Smooth muscle cell (in vitro differentiated cells): ENCODE results near the gene SPG21. TPM values are rescaled to one million over a fixed set of nuclear protein-coding genes. Genes with fewer than 3 reads are reported as not detected.

ENCODE experiments used
- DNase-seq: peaks from one replicate; lab custom pipeline; 2025; ENCODE audit not compliant: unreplicated experiment; lab: John Stamatoyannopoulos, UW
- H2AFZ ChIP-seq: fragments of 200-600 bp; sonication (generic); 2 replicates; pipeline ENCODE4 v1.6.0; 2016; ENCODE audit warnings: antibody characterized with exemption, low read depth, mild to moderate bottlenecking
- H3F3A ChIP-seq: fragments of 200-600 bp; sonication (generic); 2 replicates; pipeline ENCODE4 v1.6.0; 2017; ENCODE audit warnings: antibody characterized with exemption, low read depth
- H3K27ac ChIP-seq: fragments of 200-600 bp; sonication (generic); 2 replicates; pipeline ENCODE4 v1.5.1; 2016; ENCODE audit warnings: low read depth, mild to moderate bottlenecking
- H3K27me3 ChIP-seq: fragments of 200-600 bp; sonication (generic); 2 replicates; pipeline ENCODE4 v1.6.1; 2016; ENCODE audit warnings: low read depth, mild to moderate bottlenecking
- H3K36me3 ChIP-seq: fragments of 200-600 bp; sonication (generic); 2 replicates; pipeline ENCODE4 v1.5.1; 2016; ENCODE audit warnings: low read depth
- H3K4me1 ChIP-seq: fragments of 200-600 bp; sonication (generic); 2 replicates; pipeline ENCODE4 v1.5.1; 2016; ENCODE audit warnings: low read depth
- H3K4me2 ChIP-seq: fragments of 200-600 bp; sonication (generic); 2 replicates; pipeline ENCODE4 v1.6.0; 2016; ENCODE audit warnings: mild to moderate bottlenecking
- H3K4me3 ChIP-seq: fragments of 200-600 bp; sonication (generic); 2 replicates; pipeline ENCODE4 v1.5.1; 2016; ENCODE audit warnings: mild to moderate bottlenecking
- H3K79me2 ChIP-seq: fragments of 200-600 bp; sonication (generic); 2 replicates; pipeline ENCODE4 v1.6.0; 2016; ENCODE audit warnings: low read depth, mild to moderate bottlenecking
- H3K9ac ChIP-seq: fragments of 200-600 bp; sonication (generic); 2 replicates; pipeline ENCODE4 v1.6.0; 2016; ENCODE audit warnings: low read depth
- H3K9me3 ChIP-seq: fragments of 200-600 bp; sonication (generic); replicated peaks from 2 replicates; pipeline ENCODE4 v1.5.1; 2016; ENCODE audit warnings: low read depth
- H4K20me1 ChIP-seq: fragments of 200-600 bp; sonication (generic); 2 replicates; pipeline ENCODE4 v1.6.0; 2016; ENCODE audit warnings: low read depth
- CTCF ChIP-seq: fragments of 200-600 bp; sonication (generic); IDR thresholded peaks from 2 replicates; pipeline ENCODE4 v1.5.1; 2017; ENCODE audit warnings: borderline replicate concordance, mild to moderate bottlenecking, antibody characterized with exemption; ENCODE audit not compliant: insufficient read depth, poor library complexity, severe bottlenecking
- WGBS: methylation state at CpG from one replicate; pipeline ENCODE4 v1.1.7; 2016; ENCODE audit warnings: low lambda C conversion rate; 5-methylcytosine and 5-hydroxymethylcytosine counted together
- polyA plus RNA-seq: library from polyadenylated mRNA; unstranded; fragments of >200 nt; fragmentation: Nextera tagmentation; extraction: Ambion mirVana; gene quantifications from 2 replicates; pipeline ENCODE4 v1.2.1, GENCODE V29; 2016
- total RNA-seq: library from RNA; depleted of rRNA; stranded (reverse); fragments of >200 nt; gene quantifications from 2 replicates; pipeline ENCODE4 v1.2.3, GENCODE V29; 2014

SPG21 gene
- total and polyA plus RNA-seq, 2 experiments from 2014 or later, result 94.4 to 110 TPM

GRCh38 chr15:64919721-64920120, 70.0 kb downstream of the SPG21 start:
- Histone ChIP-seq H3K9ac (no peak overlapping the region), H3K27me3 (no peaks in the 10 kb centered on the region), H3F3A (no peaks in the 10 kb centered on the region), H3K4me3 (no peak overlapping the region), H3K4me1 (no peaks in the 10 kb centered on the region), H3K79me2 (no peaks in the 10 kb centered on the region), H2AFZ (no peak overlapping the region), H4K20me1 (no peaks in the 10 kb centered on the region), H3K36me3 (no peaks in the 10 kb centered on the region), H3K27ac (no peak overlapping the region), H3K9me3 (no peaks in the 10 kb centered on the region), H3K4me2 (no peak overlapping the region)
- TF ChIP-seq CTCF, result no peak
- no peak for DNase-seq
- WGBS, result 91% methylated on average over 4 of the region's 4 CpGs

- Histone ChIP-seq H2AFZ (no peak overlapping the region), H3K27ac (no peak overlapping the region), H3K36me3 (no peaks in the 10 kb centered on the region), H3F3A (no peaks in the 10 kb centered on the region), H3K4me1 (no peaks in the 10 kb centered on the region), H4K20me1 (peaks cover 5% of the 10 kb centered on the region), H3K27me3 (no peaks in the 10 kb centered on the region), H3K9ac (no peak overlapping the region), H3K9me3 (no peaks in the 10 kb centered on the region), H3K79me2 (no peaks in the 10 kb centered on the region), H3K4me2 (no peak overlapping the region), H3K4me3 (no peak overlapping the region)
- no peak for DNase-seq
- no peak for TF ChIP-seq CTCF
- WGBS, result 95% methylated on average over 9 of the region's 9 CpGs
Measured at GRCh38 chr15:64917211-64917610, 72.5 kb downstream of the SPG21 start.

GRCh38 chr15:64916365-64916764, 73.3 kb downstream of the SPG21 start:
- H3K36me3 ChIP-seq, result no peaks in the 10 kb centered on the region
- no peaks in the 10 kb centered on the region for H3K4me1 ChIP-seq
- no peak for TF ChIP-seq CTCF
- no peak overlapping the region for H3K27ac ChIP-seq
- H3K4me2 ChIP-seq, result no peak overlapping the region
- no peaks in the 10 kb centered on the region for H3K79me2 ChIP-seq
- no peaks in the 10 kb centered on the region for H3F3A ChIP-seq
- no peak overlapping the region for H3K4me3 ChIP-seq
- WGBS, result 92% methylated on average over 2 of the region's 2 CpGs
- H3K27me3 ChIP-seq, result no peaks in the 10 kb centered on the region
- peaks cover 5% of the 10 kb centered on the region for H4K20me1 ChIP-seq
- no peak overlapping the region for H2AFZ ChIP-seq
- H3K9ac ChIP-seq, result no peak overlapping the region
- DNase-seq, result no peak
- H3K9me3 ChIP-seq, result no peaks in the 10 kb centered on the region

- Histone ChIP-seq H3K27me3 (no peaks in the 10 kb centered on the region), H3K9me3 (no peaks in the 10 kb centered on the region), H3K36me3 (no peaks in the 10 kb centered on the region), H4K20me1 (peaks cover 5% of the 10 kb centered on the region), H3K27ac (no peak overlapping the region), H3K9ac (no peak overlapping the region), H2AFZ (no peak overlapping the region), H3K79me2 (no peaks in the 10 kb centered on the region), H3K4me2 (no peak overlapping the region), H3F3A (no peaks in the 10 kb centered on the region), H3K4me3 (no peak overlapping the region), H3K4me1 (no peaks in the 10 kb centered on the region)
- 81% methylated on average over 13 of the region's 13 CpGs for WGBS
- no peak for TF ChIP-seq CTCF
- DNase-seq, result no peak
Measured at GRCh38 chr15:64915518-64916227, 74.0 kb downstream of the SPG21 start.
